HEK293T (cell line): ENCODE measurements around the gene C1QTNF1.

Experiments
- BHLHE40 ChIP-seq: fragments of 450-650 bp; IDR thresholded peaks from 2 replicates; pipeline ENCODE4 v1.6.1; 2016; ENCODE audit warnings: mild to moderate bottlenecking, moderate library complexity, borderline replicate concordance
- SUZ12 ChIP-seq: fragments of 450-650 bp; IDR thresholded peaks from 2 replicates; pipeline ENCODE4 v1.6.1; 2016; ENCODE audit warnings: mild to moderate bottlenecking

DNA sequence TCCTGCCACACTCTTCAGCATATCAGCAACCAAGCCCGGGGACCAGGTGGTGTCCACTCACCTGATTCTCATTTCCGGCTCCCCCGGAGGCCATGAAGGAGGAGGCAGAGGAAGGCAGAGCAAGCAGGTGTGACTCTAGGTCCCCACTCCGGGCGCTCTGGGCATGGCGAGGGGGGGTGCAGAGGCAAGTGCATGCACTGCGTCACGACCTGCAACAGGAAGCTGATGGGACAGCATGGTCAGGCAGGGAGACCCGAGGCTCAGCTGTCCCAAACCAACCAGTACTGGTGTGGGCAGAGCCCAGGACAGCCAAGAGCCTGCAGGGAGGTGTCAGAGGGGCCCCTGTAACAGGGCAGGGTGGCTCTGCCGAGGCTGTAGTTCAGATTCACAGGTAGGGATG, 48.6 kb downstream of the C1QTNF1 start:
- TF ChIP-seq SUZ12 (no peak), BHLHE40 (no peak)
